ENCODE data around the gene ENO1.

GRCh38 chr1:8878448-8878697 lies at the start of gene ENO1:
- TF ChIP-seq POLR2A (IDR thresholded peaks at IDR 0.05; ENCODE audit: low read depth, low read length) (peak; percentile 99), POLR2AphosphoS5 (IDR thresholded peaks at IDR 0.05; ENCODE audit: low read depth, low read length) (peak; percentile 99), POU2F2 (IDR thresholded peaks at IDR 0.05; ENCODE audit: low read depth, low read length) (peak; percentile 83)
